ENCODE measurements around the gene SCARB1.

The SCARB1 gene

GRCh38 chr12:124812979-124813378 is 50.7 kb downstream of the SCARB1 start:
- Histone ChIP-seq H3K27me3 (ENCODE audit: low read depth, low read length) (no peaks in the 10 kb centered on the region), H3K4me1 (ENCODE audit: control insufficient read depth in 1 of 2, insufficient read depth in 2 of 2, low read length in 2 of 2) (no peaks in the 10 kb centered on the region), H3K9me3 (ENCODE audit: control insufficient read depth in 1 of 2, low read length in 2 of 2) (no peaks in the 10 kb centered on the region), H3K4me3 (ENCODE audit: low read depth in 1 of 2, low read length in 2 of 2) (no peak overlapping the region), H3K27ac (ENCODE audit: low read length) (no peak overlapping the region), H3K36me3 (ENCODE audit: control insufficient read depth in 1 of 2, insufficient read depth in 2 of 2, low read length in 2 of 2) (peaks cover 9 to 20% of the 10 kb centered on the region in 2 donors)

- H3K4me1 ChIP-seq (ENCODE audit: control insufficient read depth in 1 of 2, insufficient read depth in 2 of 2, low read length in 2 of 2): no peaks in the 10 kb centered on the region
- peaks cover 9 to 22% of the 10 kb centered on the region in 2 donors for H3K36me3 ChIP-seq (ENCODE audit: control insufficient read depth in 1 of 2, insufficient read depth in 2 of 2, low read length in 2 of 2)
Observed at GRCh38 chr12:124812356-124812755, 51.3 kb downstream of the SCARB1 start.

GRCh38 chr12:124811633-124812032 is 52.0 kb downstream of the SCARB1 start:
- H3K36me3 ChIP-seq (ENCODE audit: control insufficient read depth in 1 of 2, insufficient read depth in 2 of 2, low read length in 2 of 2): peaks cover 9 to 25% of the 10 kb centered on the region in 2 donors
- no peak overlapping the region for H3K4me3 ChIP-seq (ENCODE audit: low read depth in 1 of 2, low read length in 2 of 2)
- H3K27ac ChIP-seq (ENCODE audit: low read length): no peak overlapping the region
- no peaks in the 10 kb centered on the region for H3K27me3 ChIP-seq (ENCODE audit: low read depth, low read length)
- H3K4me1 ChIP-seq (ENCODE audit: control insufficient read depth in 1 of 2, insufficient read depth in 2 of 2, low read length in 2 of 2): no peaks in the 10 kb centered on the region
- no peaks in the 10 kb centered on the region for H3K9me3 ChIP-seq (ENCODE audit: control insufficient read depth in 1 of 2, low read length in 2 of 2)

More at GRCh38 chr12:124812356-124812755, 51.3 kb downstream of the SCARB1 start:
- H3K9me3 ChIP-seq (ENCODE audit: control insufficient read depth in 1 of 2, low read length in 2 of 2): no peaks in the 10 kb centered on the region
- H3K4me3 ChIP-seq (ENCODE audit: low read depth in 1 of 2, low read length in 2 of 2): no peak overlapping the region
- H3K27me3 ChIP-seq (ENCODE audit: low read depth, low read length): no peaks in the 10 kb centered on the region
- no peak overlapping the region for H3K27ac ChIP-seq (ENCODE audit: low read length)

- H3K4me3 ChIP-seq (ENCODE audit: low read depth in 1 of 2, low read length in 2 of 2): no peak overlapping the region
- no peaks in the 10 kb centered on the region for H3K9me3 ChIP-seq (ENCODE audit: control insufficient read depth in 1 of 2, low read length in 2 of 2)
- H3K36me3 ChIP-seq (ENCODE audit: control insufficient read depth in 1 of 2, insufficient read depth in 2 of 2, low read length in 2 of 2): peaks cover 9 to 22% of the 10 kb centered on the region in 2 donors
- H3K27me3 ChIP-seq (ENCODE audit: low read depth, low read length): no peaks in the 10 kb centered on the region
- H3K4me1 ChIP-seq (ENCODE audit: control insufficient read depth in 1 of 2, insufficient read depth in 2 of 2, low read length in 2 of 2): no peaks in the 10 kb centered on the region
- no peak overlapping the region for H3K27ac ChIP-seq (ENCODE audit: low read length)
Observed at GRCh38 chr12:124809878-124810277, 53.8 kb downstream of the SCARB1 start.

- Histone ChIP-seq H3K36me3 (ENCODE audit: control insufficient read depth in 1 of 2, insufficient read depth in 2 of 2, low read length in 2 of 2) (peaks cover 9 to 19% of the 10 kb centered on the region in 2 donors), H3K27ac (ENCODE audit: low read length) (no peak overlapping the region), H3K9me3 (ENCODE audit: control insufficient read depth in 1 of 2, low read length in 2 of 2) (no peaks in the 10 kb centered on the region)
Observed at GRCh38 chr12:124809391-124809790, 54.3 kb downstream of the SCARB1 start.

GRCh38 chr12:124808272-124808671 is 55.4 kb downstream of the SCARB1 start:
- H3K36me3 ChIP-seq (ENCODE audit: control insufficient read depth in 1 of 2, insufficient read depth in 2 of 2, low read length in 2 of 2): peaks cover 3 to 8% of the 10 kb centered on the region in 2 donors
- no peaks in the 10 kb centered on the region for H3K27me3 ChIP-seq (ENCODE audit: low read depth, low read length)
- H3K4me3 ChIP-seq (ENCODE audit: low read depth in 1 of 2, low read length in 2 of 2): no peak overlapping the region
- H3K27ac ChIP-seq (ENCODE audit: low read length): no peak overlapping the region
- H3K9me3 ChIP-seq (ENCODE audit: control insufficient read depth in 1 of 2, low read length in 2 of 2): no peaks in the 10 kb centered on the region
- H3K4me1 ChIP-seq (ENCODE audit: control insufficient read depth in 1 of 2, insufficient read depth in 2 of 2, low read length in 2 of 2): peaks cover 0 to 4% of the 10 kb centered on the region in 2 donors

More at GRCh38 chr12:124809391-124809790, 54.3 kb downstream of the SCARB1 start:
- H3K4me1 ChIP-seq (ENCODE audit: control insufficient read depth in 1 of 2, insufficient read depth in 2 of 2, low read length in 2 of 2): no peaks in the 10 kb centered on the region
- H3K4me3 ChIP-seq (ENCODE audit: low read depth in 1 of 2, low read length in 2 of 2): no peak overlapping the region
- no peaks in the 10 kb centered on the region for H3K27me3 ChIP-seq (ENCODE audit: low read depth, low read length)

- Histone ChIP-seq H3K27ac (ENCODE audit: low read length) (no peak overlapping the region), H3K4me1 (ENCODE audit: control insufficient read depth in 1 of 2, insufficient read depth in 2 of 2, low read length in 2 of 2) (peaks cover 0 to 4% of the 10 kb centered on the region in 2 donors), H3K36me3 (ENCODE audit: control insufficient read depth in 1 of 2, insufficient read depth in 2 of 2, low read length in 2 of 2) (peaks cover 0 to 5% of the 10 kb centered on the region in 2 donors), H3K27me3 (ENCODE audit: low read depth, low read length) (no peaks in the 10 kb centered on the region), H3K9me3 (ENCODE audit: control insufficient read depth in 1 of 2, low read length in 2 of 2) (no peaks in the 10 kb centered on the region), H3K4me3 (ENCODE audit: low read depth in 1 of 2, low read length in 2 of 2) (no peak overlapping the region)
Observed at GRCh38 chr12:124805876-124806668, 57.6 kb downstream of the SCARB1 start.

- no peaks in the 10 kb centered on the region for H3K27me3 ChIP-seq (ENCODE audit: low read depth, low read length)
- peaks cover 0 to 4% of the 10 kb centered on the region in 2 donors for H3K4me1 ChIP-seq (ENCODE audit: control insufficient read depth in 1 of 2, insufficient read depth in 2 of 2, low read length in 2 of 2)
- no peaks in the 10 kb centered on the region for H3K9me3 ChIP-seq (ENCODE audit: control insufficient read depth in 1 of 2, low read length in 2 of 2)
- H3K36me3 ChIP-seq (ENCODE audit: control insufficient read depth in 1 of 2, insufficient read depth in 2 of 2, low read length in 2 of 2): peaks cover 4 to 11% of the 10 kb centered on the region in 2 donors
- no peak overlapping the region for H3K4me3 ChIP-seq (ENCODE audit: low read depth in 1 of 2, low read length in 2 of 2)
- no peak overlapping the region for H3K27ac ChIP-seq (ENCODE audit: low read length)
Observed at GRCh38 chr12:124805050-124805449, 58.6 kb downstream of the SCARB1 start.

GRCh38 chr12:124804011-124804621 is 59.5 kb downstream of the SCARB1 start:
- Histone ChIP-seq H3K36me3 (ENCODE audit: control insufficient read depth in 1 of 2, insufficient read depth in 2 of 2, low read length in 2 of 2) (peaks cover 4 to 11% of the 10 kb centered on the region in 2 donors), H3K4me3 (ENCODE audit: low read depth in 1 of 2, low read length in 2 of 2) (no peak overlapping the region), H3K27me3 (ENCODE audit: low read depth, low read length) (no peaks in the 10 kb centered on the region), H3K27ac (ENCODE audit: low read length) (no peak overlapping the region), H3K4me1 (ENCODE audit: control insufficient read depth in 1 of 2, insufficient read depth in 2 of 2, low read length in 2 of 2) (peaks cover 0 to 4% of the 10 kb centered on the region in 2 donors), H3K9me3 (ENCODE audit: control insufficient read depth in 1 of 2, low read length in 2 of 2) (no peaks in the 10 kb centered on the region)

- Histone ChIP-seq H3K4me3 (ENCODE audit: low read depth in 1 of 2, low read length in 2 of 2) (no peak overlapping the region), H3K36me3 (ENCODE audit: control insufficient read depth in 1 of 2, insufficient read depth in 2 of 2, low read length in 2 of 2) (peaks cover 4 to 9% of the 10 kb centered on the region in 2 donors), H3K4me1 (ENCODE audit: control insufficient read depth in 1 of 2, insufficient read depth in 2 of 2, low read length in 2 of 2) (peaks cover 0 to 4% of the 10 kb centered on the region in 2 donors), H3K9me3 (ENCODE audit: control insufficient read depth in 1 of 2, low read length in 2 of 2) (no peaks in the 10 kb centered on the region), H3K27ac (ENCODE audit: low read length) (no peak overlapping the region), H3K27me3 (ENCODE audit: low read depth, low read length) (no peaks in the 10 kb centered on the region)
Observed at GRCh38 chr12:124802361-124802760, 61.3 kb downstream of the SCARB1 start.

GRCh38 chr12:124800506-124800905 is 63.2 kb downstream of the SCARB1 start:
- no peaks in the 10 kb centered on the region for H3K27me3 ChIP-seq (ENCODE audit: low read depth, low read length)
- H3K4me1 ChIP-seq (ENCODE audit: control insufficient read depth in 1 of 2, insufficient read depth in 2 of 2, low read length in 2 of 2): peaks cover 0 to 4% of the 10 kb centered on the region in 2 donors
- peaks cover 4 to 6% of the 10 kb centered on the region in 2 donors for H3K36me3 ChIP-seq (ENCODE audit: control insufficient read depth in 1 of 2, insufficient read depth in 2 of 2, low read length in 2 of 2)

More at GRCh38 chr12:124800506-124800905, 63.2 kb downstream of the SCARB1 start:
- Histone ChIP-seq H3K27ac (ENCODE audit: low read length) (no peak overlapping the region), H3K4me3 (ENCODE audit: low read depth in 1 of 2, low read length in 2 of 2) (no peak overlapping the region), H3K9me3 (ENCODE audit: control insufficient read depth in 1 of 2, low read length in 2 of 2) (no peaks in the 10 kb centered on the region)
